IPS DF 4.7 (cell line): Measurements from ENCODE around the gene ZNF471.

Source experiments
- DNase-seq: peaks from one replicate; pipeline ENCODE4 v3.0.0-alpha.2; 2013; ENCODE audit warnings: low spot score; ENCODE audit errors: extremely low read depth

ZNF471 gene

DNA sequence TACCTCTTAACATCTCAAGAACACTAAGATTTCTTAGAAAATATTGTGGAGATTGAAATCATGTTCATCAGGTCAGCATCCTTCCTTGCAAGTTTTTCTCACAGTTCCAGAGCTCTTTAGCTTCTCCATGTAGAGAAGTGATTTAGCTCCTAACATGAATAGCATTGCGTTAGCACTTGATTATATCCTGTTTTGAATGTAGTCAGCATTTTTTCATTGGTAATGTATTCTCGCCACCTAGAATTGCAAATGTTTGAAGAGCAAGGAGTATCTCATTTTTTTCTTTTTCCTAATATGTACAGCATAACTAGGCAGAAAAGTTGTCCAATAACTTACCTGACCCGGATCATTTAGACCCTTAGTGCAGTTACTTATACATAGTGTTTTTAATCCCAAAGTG, 66.3 kb downstream of the ZNF471 start:
- DNase-seq = no peak

DNA sequence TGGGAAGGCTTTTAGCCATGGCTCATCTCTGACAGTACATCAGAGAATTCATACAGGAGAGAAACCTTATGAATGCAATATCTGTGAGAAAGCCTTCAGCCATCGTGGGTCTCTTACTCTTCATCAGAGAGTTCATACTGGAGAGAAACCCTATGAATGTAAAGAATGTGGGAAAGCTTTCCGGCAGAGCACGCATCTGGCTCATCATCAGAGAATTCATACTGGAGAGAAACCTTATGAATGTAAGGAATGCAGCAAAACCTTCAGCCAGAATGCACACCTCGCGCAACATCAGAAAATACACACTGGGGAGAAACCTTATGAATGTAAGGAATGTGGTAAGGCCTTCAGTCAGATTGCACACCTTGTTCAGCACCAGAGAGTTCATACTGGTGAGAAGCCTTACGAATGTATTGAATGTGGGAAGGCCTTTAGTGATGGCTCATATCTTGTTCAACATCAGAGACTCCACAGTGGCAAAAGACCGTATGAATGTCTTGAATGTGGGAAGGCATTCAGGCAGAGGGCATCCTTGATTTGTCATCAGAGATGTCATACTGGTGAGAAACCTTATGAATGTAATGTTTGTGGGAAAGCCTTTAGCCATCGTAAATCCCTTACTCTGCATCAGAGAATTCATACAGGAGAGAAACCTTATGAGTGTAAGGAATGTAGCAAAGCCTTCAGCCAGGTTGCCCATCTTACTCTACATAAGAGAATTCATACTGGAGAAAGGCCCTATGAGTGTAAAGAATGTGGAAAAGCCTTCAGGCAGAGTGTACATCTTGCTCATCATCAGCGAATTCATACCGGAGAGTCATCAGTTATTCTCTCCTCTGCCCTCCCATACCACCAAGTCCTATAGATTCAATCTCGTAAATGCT, 70.3 kb downstream of the ZNF471 start:
- DNase-seq = no peak
